HG02870 (cell line): ENCODE measurements around the gene ZBTB7B.

Experiments
- ATAC-seq: cut with Tn5 transposase; IDR thresholded peaks from one replicate; pipeline ENCODE4 v1.9.1; 2021; ENCODE audit warnings: mild to moderate bottlenecking, moderate library complexity; ENCODE audit not compliant: unreplicated experiment

Gene ZBTB7B

GRCh38 chr1:155002464-155003226 lies at the start of gene ZBTB7B:
Gene ZBTB7B, plus strand, starts transcription at chr1:155002802. Its CDS starts 11,859 bp downstream, at chr1:155014661.
- no peak for ATAC-seq

DNA sequence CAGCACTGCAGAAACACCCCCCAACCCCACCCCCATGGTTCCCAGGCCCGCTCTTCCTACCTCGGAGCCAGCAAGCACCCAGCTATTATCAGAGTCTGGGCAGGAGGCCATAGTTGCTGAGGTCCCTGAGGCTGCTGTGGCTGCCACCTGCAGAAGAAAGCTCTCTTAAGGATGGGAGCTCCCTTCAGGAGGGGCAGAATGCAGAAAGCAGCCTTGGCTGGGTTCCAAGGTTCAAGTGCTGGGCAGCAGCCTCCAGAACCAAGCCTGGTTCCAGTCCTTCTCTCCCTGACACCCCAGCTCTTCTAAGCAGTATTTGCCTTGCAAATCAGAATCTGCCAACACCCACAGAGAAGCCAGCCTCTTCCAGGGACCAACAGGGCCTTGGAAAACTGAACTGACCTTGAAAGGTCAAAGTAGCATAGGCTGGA lies 49.0 kb upstream of the ZBTB7B start:
- ATAC-seq: no peak

- no peak for ATAC-seq
Measured at GRCh38 chr1:154954541-154954940, 48.1 kb upstream of the ZBTB7B start.

GRCh38 chr1:154955039-154955717 lies 47.4 kb upstream of the ZBTB7B start:
- ATAC-seq: peak; percentile 39

- peak; percentile 61 for ATAC-seq
Measured at GRCh38 chr1:154955718-154956543, 46.7 kb upstream of the ZBTB7B start, which contains the start of gene PBXIP1. Gene PBXIP1, minus strand, starts transcription at chr1:154956099. Its CDS starts 2,378 bp downstream, at chr1:154953721.

- no peak for ATAC-seq
Measured at GRCh38 chr1:154956544-154956941, 46.1 kb upstream of the ZBTB7B start.

DNA sequence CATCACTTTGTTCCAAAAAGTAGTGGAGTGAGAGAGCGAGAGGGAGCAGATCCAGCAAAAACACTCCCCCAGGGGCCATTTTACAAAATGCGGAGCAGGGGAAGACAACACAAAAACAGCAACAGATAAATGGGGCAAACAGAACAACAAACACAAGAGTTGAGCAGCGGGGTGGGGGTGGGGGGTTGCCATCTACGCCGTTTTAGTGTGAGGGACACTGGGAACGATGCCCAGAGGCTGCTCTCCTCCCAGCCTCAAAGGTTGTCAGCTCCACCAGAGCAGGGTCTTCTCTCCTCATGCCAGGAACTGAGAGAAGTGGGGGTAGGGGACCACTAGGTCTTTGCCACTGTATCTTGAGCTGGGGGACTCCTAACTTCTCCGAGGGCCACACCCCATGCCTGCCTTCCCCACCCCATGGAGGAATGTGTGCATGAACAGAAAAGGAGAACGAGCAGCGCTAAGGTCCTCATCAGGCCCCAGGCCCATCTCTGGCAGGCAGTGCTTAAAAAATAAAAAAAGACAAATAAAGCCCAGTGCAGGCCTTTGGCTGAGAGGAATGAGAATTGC lies 45.4 kb upstream of the ZBTB7B start:
- ATAC-seq: no peak

DNA sequence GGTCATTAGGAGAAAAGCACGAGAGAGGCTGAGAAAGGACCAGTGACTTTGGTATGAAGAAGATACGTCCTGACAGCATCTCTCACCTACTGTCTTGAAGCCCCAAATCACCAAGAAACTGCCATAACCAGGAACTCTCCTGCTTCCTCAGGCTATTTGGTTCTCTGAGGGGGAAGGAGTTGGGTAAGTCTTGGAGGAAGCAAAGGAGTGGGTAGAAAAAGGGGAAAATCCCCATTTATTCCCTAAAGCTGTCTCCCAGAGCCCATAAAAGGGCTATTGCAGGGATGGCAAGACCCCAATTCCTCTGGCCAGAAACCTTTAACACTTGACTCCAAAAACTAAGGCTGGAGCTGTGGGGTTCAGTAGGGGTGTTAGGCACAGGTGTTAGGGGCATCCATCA lies 44.6 kb upstream of the ZBTB7B start:
- no peak for ATAC-seq

- ATAC-seq: no peak
Measured at GRCh38 chr1:154958681-154959425, 43.7 kb upstream of the ZBTB7B start.

DNA sequence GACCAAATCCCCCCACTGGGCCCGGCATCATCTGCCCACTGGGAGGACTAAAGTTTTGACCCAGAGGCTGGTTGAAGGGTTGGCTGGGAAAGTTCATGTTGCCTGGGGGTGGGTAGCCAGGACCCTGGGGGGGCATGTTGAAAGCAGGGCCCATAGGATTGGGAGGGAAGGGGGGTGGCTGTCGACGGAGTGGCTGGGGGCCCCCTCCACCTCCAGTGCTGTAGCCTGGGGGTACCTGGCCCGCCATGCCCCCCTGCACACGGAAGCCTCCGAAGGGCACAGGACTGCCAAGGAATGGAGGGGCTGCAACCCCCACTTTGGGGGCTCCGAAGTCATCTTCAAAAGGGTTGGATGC lies 43.2 kb upstream of the ZBTB7B start:
- no peak for ATAC-seq

- ATAC-seq: no peak
Measured at GRCh38 chr1:154960446-154961136, 42.0 kb upstream of the ZBTB7B start.

DNA sequence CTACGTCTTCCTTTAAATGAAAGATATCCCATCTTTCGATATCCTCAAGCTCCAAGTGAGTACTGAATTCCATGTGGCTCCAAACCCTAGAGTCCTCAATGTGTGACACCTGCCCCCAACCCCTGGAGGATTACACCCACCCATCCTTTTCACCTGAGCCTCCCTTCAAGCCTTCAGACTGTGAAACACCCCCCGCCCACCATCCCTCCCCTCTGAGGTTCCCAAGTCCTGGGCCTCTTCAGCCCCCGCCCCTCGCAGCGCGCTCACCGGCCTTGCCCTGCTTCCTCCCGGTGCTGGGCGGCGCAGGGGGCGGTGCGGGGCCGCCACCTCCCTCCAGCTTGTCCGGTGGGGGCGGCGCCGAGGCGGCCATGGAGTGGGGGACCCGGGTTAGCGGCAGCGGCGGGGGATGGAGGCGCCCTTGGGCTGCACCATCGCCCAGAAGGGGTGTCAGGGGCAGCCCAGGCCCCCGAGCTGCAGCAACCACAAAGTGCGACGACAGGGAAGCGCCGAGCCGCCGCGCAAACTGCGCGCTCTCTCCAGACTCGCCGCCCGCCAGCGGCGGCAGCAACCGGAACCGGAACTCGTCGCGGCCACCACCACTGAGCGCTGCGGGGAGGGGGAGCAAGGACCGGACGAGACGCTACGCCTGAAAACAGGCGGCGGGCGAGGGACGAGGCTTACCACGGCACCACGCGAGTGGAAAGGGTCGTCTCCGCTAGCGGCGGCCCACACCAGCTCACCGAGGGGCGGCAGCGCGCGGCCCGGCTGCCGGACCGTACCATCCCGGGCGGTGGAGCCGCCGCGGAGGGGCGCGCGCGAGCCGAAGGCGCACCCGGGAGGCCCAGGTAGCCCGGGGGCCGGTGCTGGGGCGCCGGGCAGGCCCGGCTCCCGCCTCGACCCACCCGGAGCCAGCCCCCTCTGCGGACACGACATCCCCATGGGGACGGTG lies 41.1 kb upstream of the ZBTB7B start, which contains the start of gene PYGO2:
Gene PYGO2, minus strand, starts transcription at position 576 of the 949 bp plus-strand sequence. Its CDS starts 206 bp downstream, at position 370.
- peak; percentile 65 for ATAC-seq

DNA sequence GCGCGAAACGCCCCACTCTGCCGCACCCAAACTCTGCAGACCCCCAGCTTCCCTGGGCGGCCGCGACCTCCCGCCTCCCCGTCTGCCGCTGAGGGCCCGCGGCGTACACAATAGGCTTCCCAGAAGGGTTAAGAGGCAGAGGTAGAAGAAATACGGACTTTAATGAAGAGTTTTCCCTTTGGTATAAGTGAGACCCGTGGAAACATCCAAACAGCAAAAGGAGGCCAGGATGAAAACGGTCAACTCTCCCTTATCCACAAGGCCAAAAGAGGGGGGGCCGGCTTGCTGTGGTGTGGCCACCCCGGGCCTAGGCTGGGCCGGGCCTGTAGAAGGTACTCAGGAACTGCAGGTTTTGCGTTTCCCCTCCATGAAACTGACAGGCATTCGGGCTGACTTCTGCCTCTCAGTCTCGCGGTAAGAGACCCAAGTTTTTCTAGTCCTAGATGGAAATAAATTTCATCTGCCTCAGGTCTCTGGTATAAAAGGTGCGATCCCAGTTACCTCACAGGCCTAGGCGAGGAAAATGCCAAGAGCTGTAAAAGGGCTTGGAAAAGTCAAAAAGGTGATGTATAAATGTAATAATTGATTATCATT lies 40.3 kb upstream of the ZBTB7B start:
- ATAC-seq: peak; percentile 6

- ATAC-seq: no peak
Measured at GRCh38 chr1:154962795-154963330, 39.7 kb upstream of the ZBTB7B start.

- no peak for ATAC-seq
Measured at GRCh38 chr1:154963643-154964042, 39.0 kb upstream of the ZBTB7B start.

DNA sequence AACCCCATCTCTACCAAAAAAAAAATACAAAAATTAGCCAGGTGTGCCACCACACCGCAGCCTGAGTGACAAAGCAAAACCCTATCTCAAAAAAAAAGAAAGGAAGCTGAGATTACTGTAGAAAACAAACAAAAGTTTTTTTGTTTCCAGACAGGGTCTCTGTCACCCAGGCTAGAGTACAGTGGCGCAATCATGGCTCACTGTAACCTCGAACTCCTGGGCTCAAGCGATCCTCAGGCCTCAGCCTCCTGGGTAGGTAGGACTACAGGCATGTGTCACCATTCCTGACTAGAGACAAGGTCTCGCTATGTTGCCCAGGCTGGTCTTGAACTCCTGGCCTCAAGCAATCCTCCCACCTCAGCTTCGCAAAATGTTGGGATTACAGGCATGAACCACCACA lies 38.2 kb upstream of the ZBTB7B start:
- no peak for ATAC-seq

- ATAC-seq: no peak
Measured at GRCh38 chr1:154966111-154966510, 36.5 kb upstream of the ZBTB7B start.
